Dermis blood vessel endothelial cell (primary cell): ENCODE measurements around the gene KRT16. TPM values are rescaled to one million over a fixed set of nuclear protein-coding genes. Genes with fewer than 3 reads are reported as not detected.
"Not testable (repeated sequence)": the region's sequence is repeated elsewhere in the genome, so short reads cannot be mapped to it uniquely, and the experiment has no call there.

Experiments
- DNase-seq: peaks from one replicate; pipeline ENCODE4 v3.0.0; 2010
- total RNA-seq: library from RNA; depleted of rRNA; stranded (reverse); fragments of >200 nt; gene quantifications from 2 replicates; pipeline ENCODE4 v1.2.3, GENCODE V29; 2014

Gene KRT16
- total RNA-seq, 1 donor from 2014 or later, result 0.51 TPM

DNA sequence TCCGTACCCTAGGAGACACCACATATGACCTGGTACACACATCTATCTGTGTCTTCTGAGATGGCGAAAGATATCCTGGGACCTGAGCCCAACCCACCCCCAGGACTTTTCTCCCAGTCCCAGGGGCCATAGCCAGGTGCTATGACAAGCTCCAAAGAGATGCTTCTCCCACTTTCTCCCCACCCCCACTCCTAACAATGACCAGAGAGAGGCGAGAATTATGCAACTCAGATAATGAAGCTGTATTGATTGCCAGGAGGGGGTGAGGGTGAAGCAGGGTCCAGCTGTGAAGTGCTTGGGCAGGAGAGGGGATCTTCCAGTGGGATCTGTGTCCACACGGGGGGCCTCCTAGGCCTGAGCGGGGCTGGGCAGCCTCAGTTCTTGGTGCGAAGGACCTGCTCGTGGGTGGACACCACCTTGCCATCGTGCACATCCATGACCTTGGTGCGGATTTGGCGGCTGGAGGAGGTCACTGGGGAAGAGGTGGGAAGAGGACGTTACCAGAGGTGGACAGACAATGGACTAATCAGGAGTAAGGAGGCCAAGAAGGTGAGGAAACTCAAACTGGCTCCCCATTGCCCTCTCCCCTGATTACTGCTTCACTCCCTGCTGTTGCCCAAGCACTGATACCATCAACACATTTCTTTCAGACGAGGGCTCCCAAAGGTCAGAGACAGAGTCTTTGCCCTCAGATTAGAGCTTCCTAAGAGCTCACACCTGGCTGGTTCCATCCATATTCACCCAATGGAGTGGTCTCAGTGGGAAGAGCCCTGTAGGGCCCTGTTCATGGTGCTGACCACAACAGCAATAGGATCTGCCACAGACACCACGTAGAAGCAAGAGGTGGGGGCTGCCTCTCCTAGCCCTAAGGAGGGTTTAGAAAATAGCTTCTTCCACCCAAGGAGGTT lies 30.3 kb downstream of the KRT16 start:
- DNase-seq, result not testable (repeated sequence)

DNA sequence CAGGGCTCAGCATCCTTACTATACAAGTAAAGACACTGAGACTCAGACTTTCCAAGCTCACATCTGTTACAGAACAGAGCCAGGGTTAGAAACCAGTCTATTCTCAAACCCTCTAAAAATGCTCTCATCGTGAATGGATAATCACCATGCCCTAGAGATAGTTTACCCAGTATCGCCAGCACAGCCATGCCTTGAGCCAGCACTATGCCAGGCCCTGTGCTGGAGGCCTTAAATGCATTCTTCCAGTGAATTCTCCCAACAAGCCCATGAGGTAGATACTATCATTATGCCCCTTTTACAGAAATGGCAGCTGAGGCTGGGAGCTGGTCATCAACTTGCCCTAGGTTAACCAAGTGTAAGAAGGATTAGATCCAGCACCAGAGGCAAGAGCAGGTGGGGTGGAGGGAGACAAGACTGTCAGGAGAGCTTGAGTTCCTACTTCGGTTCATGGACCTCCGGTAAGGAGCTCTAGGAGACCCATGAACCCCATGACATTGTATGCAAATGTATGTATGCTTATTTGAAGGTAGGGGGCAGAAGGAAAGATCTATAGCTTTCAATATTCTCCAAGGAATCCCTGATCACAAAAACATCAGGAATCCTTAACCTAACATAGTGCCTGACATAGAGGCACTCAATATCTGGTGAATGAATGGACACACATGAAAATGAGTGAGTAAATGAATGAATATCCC lies 31.1 kb downstream of the KRT16 start:
- DNase-seq, result no peak

DNA sequence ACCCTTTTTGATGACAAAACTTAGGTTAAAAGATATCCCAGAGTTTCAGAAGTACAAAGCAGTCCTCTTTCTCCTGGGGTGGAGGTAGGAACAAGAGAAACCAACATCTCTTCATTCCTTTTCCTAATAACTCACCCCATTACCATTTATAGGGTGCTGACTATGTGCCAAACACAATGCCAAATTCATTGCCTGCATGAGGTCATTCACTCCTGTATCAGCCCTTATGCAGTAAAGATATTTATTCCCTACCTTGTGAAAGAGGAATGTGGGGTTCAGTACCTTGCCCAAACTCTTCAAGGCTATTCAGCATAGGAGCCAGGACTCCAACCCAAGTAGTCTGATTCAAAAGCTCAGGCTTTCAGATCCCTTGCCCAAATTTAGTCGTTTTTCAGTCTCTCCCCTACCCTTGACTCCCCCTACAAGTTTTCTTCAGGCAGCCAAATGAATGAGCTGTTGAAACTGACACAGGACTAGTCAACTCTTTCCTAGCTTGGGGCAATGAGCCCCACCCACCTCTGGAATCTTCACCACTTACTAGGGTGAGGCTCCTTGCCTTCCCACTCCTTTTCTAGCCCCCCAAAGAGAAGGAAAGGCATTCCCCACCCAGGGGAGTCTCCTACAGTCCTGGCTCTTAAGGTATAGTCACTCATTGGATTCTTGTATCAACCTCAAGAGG lies 31.7 kb downstream of the KRT16 start:
- DNase-seq, result no peak

DNA sequence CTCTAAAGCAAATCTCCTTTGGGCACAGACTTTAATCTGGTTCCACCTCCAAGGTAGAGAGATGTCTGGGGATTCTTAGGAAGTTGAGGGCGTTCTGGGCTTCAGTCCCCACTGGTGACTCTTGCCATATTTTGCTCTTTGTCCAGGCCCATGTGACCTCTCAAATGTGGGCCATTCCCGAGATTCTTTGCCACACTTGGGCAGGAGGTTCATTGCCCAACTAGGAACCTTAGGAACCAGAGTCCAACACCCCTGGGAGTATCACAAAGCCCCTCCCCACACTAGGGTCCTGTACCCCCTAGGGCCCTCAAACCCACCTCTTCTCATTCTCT lies 32.4 kb downstream of the KRT16 start:
- no peak for DNase-seq

DNA sequence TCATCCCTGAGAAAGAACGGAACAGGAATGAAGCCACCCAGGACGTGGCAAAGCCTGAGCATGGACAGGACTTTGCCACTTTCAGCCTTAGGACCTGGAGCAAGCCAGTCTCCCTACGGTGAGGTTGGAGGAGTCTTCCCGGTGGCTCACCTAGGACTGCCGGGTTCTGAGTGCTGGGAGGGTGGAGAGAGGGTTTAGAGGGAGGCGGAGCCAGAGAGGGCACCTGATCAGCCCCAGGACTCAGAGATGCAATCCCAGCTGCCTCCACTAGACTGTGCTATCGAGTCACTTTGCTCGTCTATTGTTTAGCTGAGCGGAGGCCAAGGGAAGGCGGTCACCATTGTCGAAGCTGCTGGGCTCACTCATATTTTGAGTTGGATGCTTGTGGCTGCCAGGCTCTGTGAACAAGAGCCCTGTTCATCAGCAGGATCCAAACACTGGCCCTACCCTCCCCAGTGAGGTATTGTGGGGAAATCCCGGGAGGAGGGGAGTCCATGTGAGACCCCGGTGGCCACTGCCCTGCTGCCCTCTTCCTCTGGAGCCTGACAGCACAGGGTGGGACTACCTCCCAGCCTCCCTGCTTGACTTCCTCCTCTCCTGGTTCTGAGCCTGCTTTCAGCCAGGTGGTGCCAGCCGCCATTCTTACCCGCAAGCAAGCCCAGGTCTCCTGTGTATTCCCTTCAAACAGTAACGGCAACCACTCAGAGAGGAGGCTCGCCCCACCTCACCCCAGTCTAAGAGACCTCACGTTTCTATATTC lies 32.9 kb downstream of the KRT16 start:
- peak; percentile 90 for DNase-seq

DNA sequence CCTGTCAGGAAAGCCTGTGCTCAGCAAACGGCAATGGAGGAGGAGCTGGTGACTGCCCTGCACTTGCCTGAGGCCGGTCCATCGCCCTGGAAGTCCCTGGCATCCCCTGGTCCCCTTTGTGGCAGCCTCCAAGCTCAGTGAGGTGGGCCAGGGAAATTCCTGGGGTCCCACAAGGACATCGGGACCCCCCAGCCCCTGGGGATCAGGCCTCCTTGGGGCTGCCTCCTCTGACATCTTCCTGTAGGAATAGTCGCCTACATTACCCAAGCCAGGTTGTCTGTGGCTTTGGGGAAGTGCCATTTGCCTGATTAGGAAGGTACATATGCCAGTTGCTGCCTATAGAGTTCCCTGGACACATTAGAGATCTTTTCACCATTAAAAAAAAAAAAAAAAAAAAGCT lies 33.6 kb downstream of the KRT16 start:
- no peak for DNase-seq

DNA sequence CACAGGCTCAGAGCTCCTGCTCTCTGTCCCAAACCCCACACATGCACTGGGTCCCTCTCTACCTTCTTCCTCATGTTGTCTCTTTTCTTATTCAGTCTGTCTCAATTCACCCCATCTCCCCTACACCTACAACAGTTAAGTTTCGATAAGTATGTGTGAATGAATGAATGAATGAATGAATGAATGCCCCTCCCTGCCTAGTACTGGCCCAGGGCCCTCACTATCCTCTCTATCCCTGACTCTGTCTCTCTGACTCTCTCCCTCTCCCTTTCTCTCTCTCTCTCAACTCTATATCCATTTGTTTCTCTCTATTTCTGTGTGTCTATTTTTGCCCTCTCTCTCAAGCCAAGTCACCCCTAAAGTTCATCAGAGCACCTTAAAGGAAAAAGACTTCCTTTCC lies 34.0 kb downstream of the KRT16 start:
- DNase-seq, result no peak

DNA sequence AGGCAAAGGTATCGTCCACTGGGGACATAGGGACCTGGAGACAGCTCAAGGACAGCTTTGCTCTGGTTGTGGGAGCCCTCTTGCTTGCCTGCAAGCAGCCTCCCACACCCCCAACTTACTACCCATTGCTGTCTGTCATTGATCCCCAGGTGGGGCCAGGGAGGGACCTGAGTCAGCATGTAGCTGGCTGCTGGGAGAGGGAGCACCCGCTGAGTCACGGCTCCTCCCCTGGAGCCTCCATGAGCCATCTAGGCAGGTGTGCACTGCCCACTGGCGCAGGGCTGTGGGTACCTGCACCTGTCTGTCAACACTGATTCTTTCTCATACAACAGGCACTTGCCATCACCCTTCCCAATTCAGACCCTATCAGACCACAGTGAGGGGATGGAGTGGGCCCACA lies 35.8 kb downstream of the KRT16 start:
- not testable (repeated sequence) for DNase-seq

DNA sequence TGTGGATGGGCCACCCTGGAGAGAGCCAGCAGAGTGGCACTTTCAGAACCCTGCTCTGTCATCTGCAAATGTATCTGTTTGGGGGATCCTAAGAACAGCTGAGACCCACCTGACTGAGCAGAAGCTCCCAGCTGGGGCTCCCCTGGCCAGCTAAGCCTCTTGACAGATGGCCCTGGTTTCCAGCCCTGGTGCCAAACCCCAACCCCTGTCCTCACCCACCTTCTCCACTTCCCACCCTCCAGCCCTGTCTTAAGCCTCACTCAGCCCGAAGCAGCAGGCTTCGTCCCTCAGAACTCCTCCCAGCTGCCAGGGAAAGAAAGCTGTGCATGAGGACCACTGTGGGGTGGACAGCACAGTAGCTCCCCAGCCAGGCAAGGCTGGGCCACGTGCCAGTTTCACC lies 37.2 kb downstream of the KRT16 start:
- no peak for DNase-seq

DNA sequence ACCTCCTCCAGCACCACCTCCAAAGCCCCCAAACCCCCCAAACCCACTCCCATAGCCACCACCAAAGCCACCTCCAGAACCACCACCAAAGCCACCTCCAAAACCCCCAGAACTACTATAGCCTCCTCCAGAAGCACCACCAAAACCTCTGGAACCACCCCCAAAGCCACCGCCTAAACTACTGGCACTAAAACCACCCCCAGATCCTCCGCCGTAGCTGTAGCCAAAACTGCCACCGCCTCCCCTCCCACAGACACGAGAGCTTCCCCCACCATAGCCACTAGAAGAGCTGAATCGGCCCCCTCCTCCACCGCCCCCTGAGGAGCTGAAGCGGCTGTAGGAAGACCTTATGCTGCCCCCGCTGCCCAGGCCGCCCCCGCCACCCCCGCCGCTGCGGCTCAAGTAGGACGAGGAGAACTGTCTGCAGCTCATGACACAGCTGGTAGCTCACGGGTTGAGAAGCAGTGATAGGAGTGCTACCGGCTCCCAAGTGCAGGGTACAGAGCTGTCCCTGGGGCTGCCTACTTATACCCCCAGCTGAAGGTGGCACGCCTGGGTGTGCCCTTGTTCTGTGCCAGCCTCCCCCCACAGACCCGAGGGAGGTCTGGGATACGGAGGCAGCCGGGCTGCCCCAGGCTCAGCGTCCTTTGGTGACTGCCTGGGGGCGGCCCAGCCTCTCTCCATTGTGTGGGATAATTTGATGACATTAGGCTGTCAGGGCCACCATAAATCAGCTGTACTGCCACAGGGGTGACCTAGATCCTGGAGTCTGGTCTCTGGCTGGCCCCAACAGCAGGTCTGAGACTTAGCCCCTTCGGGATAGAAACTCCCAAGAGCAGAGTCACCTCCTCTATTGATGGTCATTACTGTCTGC lies 40.8 kb downstream of the KRT16 start, which contains the start of gene KRT9:
TSS of gene KRT9 (minus strand) at position 499 of the 874 bp plus-strand sequence. CDS start at position 432, 67 bp downstream.
- no peak for DNase-seq

DNA sequence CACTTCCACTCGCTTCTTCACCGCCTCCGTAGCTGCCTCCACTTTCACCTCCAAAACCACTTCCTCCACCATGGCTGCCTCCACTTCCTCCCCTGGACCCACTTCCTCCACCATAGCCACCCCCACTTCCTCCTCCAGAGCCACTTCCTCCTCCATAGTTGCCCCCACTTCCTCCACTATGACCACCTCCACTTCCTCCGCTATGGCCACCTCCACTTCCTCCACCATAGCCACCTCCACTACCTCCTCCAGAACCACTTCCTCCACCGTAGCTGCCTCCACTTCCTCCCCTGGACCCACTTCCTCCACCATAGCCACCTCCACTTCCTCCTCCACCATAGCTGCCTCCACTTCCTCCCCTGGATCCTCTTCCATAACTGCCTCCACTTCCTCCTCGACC lies 45.2 kb downstream of the KRT16 start:
- DNase-seq, result no peak

DNA sequence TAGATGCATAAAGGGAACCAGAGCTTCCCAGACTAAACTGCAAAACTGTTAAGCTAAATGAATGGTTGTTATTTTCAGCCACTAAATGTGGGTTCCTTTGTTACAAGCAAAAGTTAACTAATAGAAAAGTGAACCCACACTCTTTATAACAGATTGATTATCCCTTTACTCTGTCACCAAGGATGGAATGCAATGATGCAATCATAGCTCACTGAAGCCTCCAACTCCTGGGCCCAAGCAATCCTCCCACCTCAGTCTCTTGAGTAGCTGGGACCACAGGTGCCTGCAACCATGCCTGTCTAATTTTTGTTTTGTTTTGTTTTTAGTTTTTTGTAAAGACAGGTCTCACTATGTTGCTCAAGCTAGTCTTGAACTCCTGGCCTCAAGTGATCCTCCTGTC lies 47.2 kb downstream of the KRT16 start:
- DNase-seq, result no peak

DNA sequence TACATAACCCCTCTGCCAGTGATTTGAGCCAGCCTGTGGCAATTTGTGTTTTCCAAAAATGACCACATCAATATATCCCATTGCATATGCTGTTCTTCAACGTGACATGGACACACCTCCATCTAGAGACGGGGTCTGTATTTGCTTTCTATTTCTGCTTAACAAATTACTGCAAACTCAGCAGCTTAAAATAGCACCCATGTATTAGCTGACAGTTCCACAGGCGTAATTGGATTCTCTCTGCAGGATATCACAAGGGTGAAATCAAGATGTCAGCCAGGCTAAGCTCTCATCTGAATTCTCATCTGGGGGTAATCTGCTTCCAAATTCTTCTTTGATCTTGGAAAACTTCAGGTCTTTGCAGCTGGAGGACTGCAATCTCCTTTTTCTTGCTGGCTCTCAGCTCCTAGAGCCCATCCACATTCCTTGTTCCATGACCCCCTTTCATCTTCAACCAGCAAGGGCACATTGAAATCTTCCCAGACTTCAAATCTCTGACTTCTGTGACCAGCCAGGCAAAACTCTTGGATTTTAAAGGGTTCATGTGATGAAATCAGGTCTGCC lies 48.9 kb downstream of the KRT16 start:
- no peak for DNase-seq

DNA sequence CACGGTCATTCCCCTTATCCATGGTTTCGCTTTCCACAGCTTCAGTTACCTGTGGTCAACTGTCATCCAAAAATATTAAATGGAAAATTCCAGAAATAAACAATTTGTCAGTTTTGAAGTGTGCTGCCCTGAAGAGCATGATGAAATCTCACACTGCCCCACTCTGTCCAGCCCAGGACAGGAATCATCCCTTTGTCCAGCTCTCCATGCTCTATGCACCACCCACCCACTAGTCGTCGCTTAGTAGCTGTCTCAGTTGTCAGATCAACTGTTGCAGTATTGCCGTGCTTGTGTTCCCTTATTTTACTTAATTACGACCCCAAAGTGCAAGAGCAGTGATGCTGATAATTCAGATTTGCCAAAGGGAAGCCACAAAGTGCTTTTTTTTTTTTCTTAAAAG lies 51.0 kb downstream of the KRT16 start:
- no peak for DNase-seq

Other genes with a start within 250 kb of the KRT16 start
- not detected in 2 replicates for gene KRT33B, start 243.0 kb downstream of the KRT16 start, total RNA-seq
- 0.51 TPM in 1 of 2 replicates, not detected in the other for gene KRT34, start 230.5 kb downstream of the KRT16 start, total RNA-seq
- gene KRT31, start 215.2 kb downstream of the KRT16 start, total RNA-seq, result not detected in 2 replicates
- not detected in 2 replicates for gene KRT37, start 188.2 kb downstream of the KRT16 start, total RNA-seq
- gene KRT38, start 171.8 kb downstream of the KRT16 start, total RNA-seq, result not detected in 2 replicates
- not detected in 2 replicates for gene KRT32, start 145.4 kb downstream of the KRT16 start, total RNA-seq
- gene KRT35, start 131.6 kb downstream of the KRT16 start, total RNA-seq, result not detected in 2 replicates
- 0.14 and 0.17 TPM in 2 replicates for gene KRT36, start 122.9 kb downstream of the KRT16 start, total RNA-seq
- not detected in 2 replicates for gene KRT13, start 107.2 kb downstream of the KRT16 start, total RNA-seq
- 0.51 TPM in 2 replicates for gene KRT15, start 93.9 kb downstream of the KRT16 start, total RNA-seq
- 10.7 and 10.9 TPM in 2 replicates for gene KRT19, start 84.5 kb downstream of the KRT16 start, total RNA-seq
- not detected in 2 replicates for gene KRT9, start 40.7 kb downstream of the KRT16 start, total RNA-seq
- gene KRT14, start 25.9 kb downstream of the KRT16 start, total RNA-seq, result 0.05 and 0.85 TPM in 2 replicates
- gene KRT17, start 11.8 kb upstream of the KRT16 start, total RNA-seq, result 2.0 and 3.7 TPM in 2 replicates
- gene EIF1, start 76.1 kb upstream of the KRT16 start, total RNA-seq, result 93.3 and 128 TPM in 2 replicates
- not detected in 2 replicates for gene GAST, start 99.6 kb upstream of the KRT16 start, total RNA-seq
- gene HAP1, start 121.9 kb upstream of the KRT16 start, total RNA-seq, result 0.23 and 0.68 TPM in 2 replicates
- 416 and 862 TPM in 2 replicates for gene JUP, start 173.9 kb upstream of the KRT16 start, total RNA-seq
- gene P3H4, start 199.2 kb upstream of the KRT16 start, total RNA-seq, result 65.4 and 79.3 TPM in 2 replicates
- 186 and 244 TPM in 2 replicates for gene FKBP10, start 200.2 kb upstream of the KRT16 start, total RNA-seq
- 53.0 and 102 TPM in 2 replicates for gene NT5C3B, start 223.5 kb upstream of the KRT16 start, total RNA-seq
- gene KLHL10, start 225.1 kb upstream of the KRT16 start, total RNA-seq, result 0.05 TPM in 1 of 2 replicates, not detected in the other